ENCODE data around the gene NWD2.

NWD2 gene

GRCh38 chr4:37481547-37482122, 237.1 kb downstream of the NWD2 start:
- Histone ChIP-seq H3F3A (ENCODE audit: insufficient read depth, low read length) (no peaks in the 10 kb centered on the region), H3K36me3 (replicated peaks; ENCODE audit: insufficient read depth, low read length) (no peaks in the 10 kb centered on the region), H3K4me2 (ENCODE audit: low read depth, low read length) (no peak overlapping the region), H4K20me1 (ENCODE audit: insufficient read depth, low read length) (no peaks in the 10 kb centered on the region), H3K4me1 (ENCODE audit: low read length) (no peaks in the 10 kb centered on the region), H3K9me2 (replicated peaks; ENCODE audit: insufficient read depth, low read length) (no peaks in the 10 kb centered on the region), H3K27me3 (replicated peaks; ENCODE audit: insufficient read depth, low read length) (no peaks in the 10 kb centered on the region), H3K4me3 (ENCODE audit: low read length) (no peak overlapping the region), H3K27ac (ENCODE audit: low read length) (no peak overlapping the region), H3K9ac (ENCODE audit: low read length) (no peak overlapping the region), H3K79me2 (ENCODE audit: low read length) (no peaks in the 10 kb centered on the region), H2AFZ (ENCODE audit: low read length) (no peak overlapping the region), H3K9me3 (replicated peaks; ENCODE audit: insufficient read depth, low read length) (no peaks in the 10 kb centered on the region)
- TF ChIP-seq, protein P1, sequence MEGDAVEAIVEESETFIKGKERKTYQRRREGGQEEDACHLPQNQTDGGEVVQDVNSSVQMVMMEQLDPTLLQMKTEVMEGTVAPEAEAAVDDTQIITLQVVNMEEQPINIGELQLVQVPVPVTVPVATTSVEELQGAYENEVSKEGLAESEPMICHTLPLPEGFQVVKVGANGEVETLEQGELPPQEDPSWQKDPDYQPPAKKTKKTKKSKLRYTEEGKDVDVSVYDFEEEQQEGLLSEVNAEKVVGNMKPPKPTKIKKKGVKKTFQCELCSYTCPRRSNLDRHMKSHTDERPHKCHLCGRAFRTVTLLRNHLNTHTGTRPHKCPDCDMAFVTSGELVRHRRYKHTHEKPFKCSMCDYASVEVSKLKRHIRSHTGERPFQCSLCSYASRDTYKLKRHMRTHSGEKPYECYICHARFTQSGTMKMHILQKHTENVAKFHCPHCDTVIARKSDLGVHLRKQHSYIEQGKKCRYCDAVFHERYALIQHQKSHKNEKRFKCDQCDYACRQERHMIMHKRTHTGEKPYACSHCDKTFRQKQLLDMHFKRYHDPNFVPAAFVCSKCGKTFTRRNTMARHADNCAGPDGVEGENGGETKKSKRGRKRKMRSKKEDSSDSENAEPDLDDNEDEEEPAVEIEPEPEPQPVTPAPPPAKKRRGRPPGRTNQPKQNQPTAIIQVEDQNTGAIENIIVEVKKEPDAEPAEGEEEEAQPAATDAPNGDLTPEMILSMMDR (IDR thresholded peaks at IDR 0.05; ENCODE audit: low read length): no peak
- TF ChIP-seq EZH2phosphoT487 (IDR thresholded peaks at IDR 0.05; ENCODE audit: low read length) (no peak), EZH2 (optimal IDR thresholded peaks at IDR 0.05; ENCODE audit: low read depth, low read length) (no peak)
- no peak for DNase-seq

- no peak overlapping the region for H3K27ac ChIP-seq (ENCODE audit: low read length)
Measured at GRCh38 chr4:37482236-37482913, 237.8 kb downstream of the NWD2 start.

GRCh38 chr4:37483610-37484009, 239.1 kb downstream of the NWD2 start:
- Histone ChIP-seq H2AFZ (ENCODE audit: low read length) (no peak overlapping the region), H3K79me2 (ENCODE audit: low read length) (no peaks in the 10 kb centered on the region), H3K4me3 (ENCODE audit: low read length) (no peak overlapping the region), H3K36me3 (replicated peaks; ENCODE audit: insufficient read depth, low read length) (no peaks in the 10 kb centered on the region), H3K4me2 (ENCODE audit: low read depth, low read length) (no peak overlapping the region), H3F3A (ENCODE audit: insufficient read depth, low read length) (no peaks in the 10 kb centered on the region), H3K9me2 (replicated peaks; ENCODE audit: insufficient read depth, low read length) (no peaks in the 10 kb centered on the region), H4K20me1 (ENCODE audit: insufficient read depth, low read length) (no peaks in the 10 kb centered on the region), H3K9me3 (replicated peaks; ENCODE audit: insufficient read depth, low read length) (no peaks in the 10 kb centered on the region), H3K4me1 (ENCODE audit: low read length) (no peaks in the 10 kb centered on the region), H3K27me3 (replicated peaks; ENCODE audit: insufficient read depth, low read length) (no peaks in the 10 kb centered on the region), H3K27ac (ENCODE audit: low read length) (no peak overlapping the region), H3K9ac (ENCODE audit: low read length) (no peak overlapping the region)
- DNase-seq: no peak
- TF ChIP-seq EZH2 (optimal IDR thresholded peaks at IDR 0.05; ENCODE audit: low read depth, low read length) (no peak), EZH2phosphoT487 (IDR thresholded peaks at IDR 0.05; ENCODE audit: low read length) (no peak)
- TF ChIP-seq, protein P1 (IDR thresholded peaks at IDR 0.05; ENCODE audit: low read length): no peak

More at GRCh38 chr4:37482236-37482913, 237.8 kb downstream of the NWD2 start:
- Histone ChIP-seq H3K4me3 (ENCODE audit: low read length) (no peak overlapping the region), H3K4me1 (ENCODE audit: low read length) (no peaks in the 10 kb centered on the region), H3K27me3 (replicated peaks; ENCODE audit: insufficient read depth, low read length) (no peaks in the 10 kb centered on the region), H3K9me2 (replicated peaks; ENCODE audit: insufficient read depth, low read length) (no peaks in the 10 kb centered on the region), H3F3A (ENCODE audit: insufficient read depth, low read length) (no peaks in the 10 kb centered on the region), H3K4me2 (ENCODE audit: low read depth, low read length) (no peak overlapping the region), H2AFZ (ENCODE audit: low read length) (no peak overlapping the region), H3K9me3 (replicated peaks; ENCODE audit: insufficient read depth, low read length) (no peaks in the 10 kb centered on the region), H3K9ac (ENCODE audit: low read length) (no peak overlapping the region), H3K36me3 (replicated peaks; ENCODE audit: insufficient read depth, low read length) (no peaks in the 10 kb centered on the region), H4K20me1 (ENCODE audit: insufficient read depth, low read length) (no peaks in the 10 kb centered on the region), H3K79me2 (ENCODE audit: low read length) (no peaks in the 10 kb centered on the region)
- no peak for DNase-seq
- no peak for TF ChIP-seq EZH2 (optimal IDR thresholded peaks at IDR 0.05; ENCODE audit: low read depth, low read length)
- TF ChIP-seq EZH2phosphoT487 (IDR thresholded peaks at IDR 0.05; ENCODE audit: low read length): no peak
- TF ChIP-seq, protein P1 (IDR thresholded peaks at IDR 0.05; ENCODE audit: low read length): no peak
